ENCODE results near the gene NKTR.

NKTR gene

GRCh38 chr3:42612217-42612616 is 11.7 kb downstream of the NKTR start:
- Mint-ChIP-seq H3K4me1 (ENCODE audit: low read depth) (peaks cover 39% of the 10 kb centered on the region), H3K9me3 (no peaks in the 10 kb centered on the region), H3K4me3 (no peak overlapping the region), H3K36me3 (ENCODE audit: low read depth) (peaks cover 22% of the 10 kb centered on the region), H3K27me3 (ENCODE audit: low read depth) (no peaks in the 10 kb centered on the region), H3K27ac (no peak overlapping the region)

- Mint-ChIP-seq H3K27ac (no peak overlapping the region), H3K27me3 (ENCODE audit: low read depth) (no peaks in the 10 kb centered on the region), H3K36me3 (ENCODE audit: low read depth) (peaks cover 22% of the 10 kb centered on the region), H3K9me3 (no peaks in the 10 kb centered on the region), H3K4me1 (ENCODE audit: low read depth) (peaks cover 39% of the 10 kb centered on the region), H3K4me3 (no peak overlapping the region)
These were observed 12.4 kb downstream of the NKTR start for GRCh38 chr3:42612928-42613327.

- Mint-ChIP-seq H3K27me3 (ENCODE audit: low read depth) (no peaks in the 10 kb centered on the region), H3K36me3 (ENCODE audit: low read depth) (peaks cover 22% of the 10 kb centered on the region), H3K4me1 (ENCODE audit: low read depth) (peaks cover 39% of the 10 kb centered on the region), H3K4me3 (no peak overlapping the region), H3K27ac (no peak overlapping the region), H3K9me3 (no peaks in the 10 kb centered on the region)
These were observed 13.0 kb downstream of the NKTR start for GRCh38 chr3:42613462-42613861.

GRCh38 chr3:42631620-42632019 is 31.1 kb downstream of the NKTR start:
- Mint-ChIP-seq H3K36me3 (ENCODE audit: low read depth) (peaks cover 45% of the 10 kb centered on the region), H3K27ac (no peak overlapping the region), H3K4me3 (no peak overlapping the region), H3K4me1 (ENCODE audit: low read depth) (peaks cover 18% of the 10 kb centered on the region), H3K27me3 (ENCODE audit: low read depth) (no peaks in the 10 kb centered on the region), H3K9me3 (no peaks in the 10 kb centered on the region)

GRCh38 chr3:42632146-42632545 is 31.7 kb downstream of the NKTR start:
- no peak overlapping the region for H3K27ac Mint-ChIP-seq
- H3K36me3 Mint-ChIP-seq (ENCODE audit: low read depth): peaks cover 44% of the 10 kb centered on the region
- no peaks in the 10 kb centered on the region for H3K27me3 Mint-ChIP-seq (ENCODE audit: low read depth)
- no peaks in the 10 kb centered on the region for H3K9me3 Mint-ChIP-seq
- peaks cover 18% of the 10 kb centered on the region for H3K4me1 Mint-ChIP-seq (ENCODE audit: low read depth)
- no peak overlapping the region for H3K4me3 Mint-ChIP-seq

GRCh38 chr3:42633544-42633943 is 33.1 kb downstream of the NKTR start:
- H3K4me3 Mint-ChIP-seq: no peak overlapping the region
- no peak overlapping the region for H3K27ac Mint-ChIP-seq
- no peaks in the 10 kb centered on the region for H3K9me3 Mint-ChIP-seq
- H3K27me3 Mint-ChIP-seq (ENCODE audit: low read depth): no peaks in the 10 kb centered on the region
- H3K4me1 Mint-ChIP-seq (ENCODE audit: low read depth): peaks cover 18% of the 10 kb centered on the region
- H3K36me3 Mint-ChIP-seq (ENCODE audit: low read depth): peaks cover 34% of the 10 kb centered on the region

GRCh38 chr3:42635111-42635510 is 34.6 kb downstream of the NKTR start:
- Mint-ChIP-seq H3K9me3 (no peaks in the 10 kb centered on the region), H3K36me3 (ENCODE audit: low read depth) (peaks cover 32% of the 10 kb centered on the region), H3K27ac (peak overlapping the region; percentile 16), H3K27me3 (ENCODE audit: low read depth) (no peaks in the 10 kb centered on the region), H3K4me1 (ENCODE audit: low read depth) (peaks cover 18% of the 10 kb centered on the region), H3K4me3 (no peak overlapping the region)

- peaks cover 25% of the 10 kb centered on the region for H3K36me3 Mint-ChIP-seq (ENCODE audit: low read depth)
These were observed 36.5 kb downstream of the NKTR start for GRCh38 chr3:42637001-42637400.

GRCh38 chr3:42638339-42638842 is 37.9 kb downstream of the NKTR start:
- H3K4me3 Mint-ChIP-seq: no peak overlapping the region
- H3K27ac Mint-ChIP-seq: no peak overlapping the region
- peaks cover 31% of the 10 kb centered on the region for H3K36me3 Mint-ChIP-seq (ENCODE audit: low read depth)
- no peaks in the 10 kb centered on the region for H3K9me3 Mint-ChIP-seq
- peaks cover 23% of the 10 kb centered on the region for H3K4me1 Mint-ChIP-seq (ENCODE audit: low read depth)
- H3K27me3 Mint-ChIP-seq (ENCODE audit: low read depth): no peaks in the 10 kb centered on the region

More at GRCh38 chr3:42637001-42637400, 36.5 kb downstream of the NKTR start:
- H3K9me3 Mint-ChIP-seq: no peaks in the 10 kb centered on the region
- H3K27ac Mint-ChIP-seq: no peak overlapping the region
- no peak overlapping the region for H3K4me3 Mint-ChIP-seq
- H3K4me1 Mint-ChIP-seq (ENCODE audit: low read depth): peaks cover 21% of the 10 kb centered on the region
- no peaks in the 10 kb centered on the region for H3K27me3 Mint-ChIP-seq (ENCODE audit: low read depth)

GRCh38 chr3:42639192-42639591 is 38.7 kb downstream of the NKTR start:
- peaks cover 28% of the 10 kb centered on the region for H3K36me3 Mint-ChIP-seq (ENCODE audit: low read depth)
- no peak overlapping the region for H3K27ac Mint-ChIP-seq
- no peaks in the 10 kb centered on the region for H3K27me3 Mint-ChIP-seq (ENCODE audit: low read depth)
- no peaks in the 10 kb centered on the region for H3K9me3 Mint-ChIP-seq
- H3K4me3 Mint-ChIP-seq: no peak overlapping the region
- H3K4me1 Mint-ChIP-seq (ENCODE audit: low read depth): peaks cover 18% of the 10 kb centered on the region

- Mint-ChIP-seq H3K9me3 (no peaks in the 10 kb centered on the region), H3K4me1 (ENCODE audit: low read depth) (peaks cover 19% of the 10 kb centered on the region), H3K27me3 (ENCODE audit: low read depth) (no peaks in the 10 kb centered on the region), H3K27ac (peak overlapping the region; percentile 66), H3K4me3 (no peak overlapping the region), H3K36me3 (ENCODE audit: low read depth) (peaks cover 32% of the 10 kb centered on the region)
These were observed 39.6 kb downstream of the NKTR start for GRCh38 chr3:42640129-42640528.

- peaks cover 32% of the 10 kb centered on the region for H3K36me3 Mint-ChIP-seq (ENCODE audit: low read depth)
- peaks cover 19% of the 10 kb centered on the region for H3K4me1 Mint-ChIP-seq (ENCODE audit: low read depth)
- peak overlapping the region; percentile 46 for H3K4me3 Mint-ChIP-seq
- H3K9me3 Mint-ChIP-seq: no peaks in the 10 kb centered on the region
- H3K27ac Mint-ChIP-seq: peak overlapping the region; percentile 71
- no peaks in the 10 kb centered on the region for H3K27me3 Mint-ChIP-seq (ENCODE audit: low read depth)
These were observed 40.4 kb downstream of the NKTR start for GRCh38 chr3:42640771-42641370.

GRCh38 chr3:42647821-42648459 is 47.5 kb downstream of the NKTR start:
- Mint-ChIP-seq H3K27ac (no peak overlapping the region), H3K4me3 (no peak overlapping the region)

GRCh38 chr3:42649006-42649405 is 48.5 kb downstream of the NKTR start:
- Mint-ChIP-seq H3K4me3 (no peak overlapping the region), H3K27ac (no peak overlapping the region), H3K36me3 (ENCODE audit: low read depth) (peaks cover 21% of the 10 kb centered on the region), H3K9me3 (no peaks in the 10 kb centered on the region), H3K27me3 (ENCODE audit: low read depth) (no peaks in the 10 kb centered on the region), H3K4me1 (ENCODE audit: low read depth) (peaks cover 24% of the 10 kb centered on the region)

More at GRCh38 chr3:42647821-42648459, 47.5 kb downstream of the NKTR start:
- Mint-ChIP-seq H3K27me3 (ENCODE audit: low read depth) (no peaks in the 10 kb centered on the region), H3K36me3 (ENCODE audit: low read depth) (peaks cover 26% of the 10 kb centered on the region), H3K4me1 (ENCODE audit: low read depth) (peaks cover 21% of the 10 kb centered on the region), H3K9me3 (no peaks in the 10 kb centered on the region)

- Mint-ChIP-seq H3K27ac (no peak overlapping the region), H3K4me3 (no peak overlapping the region), H3K27me3 (ENCODE audit: low read depth) (no peaks in the 10 kb centered on the region), H3K36me3 (ENCODE audit: low read depth) (peaks cover 17% of the 10 kb centered on the region), H3K4me1 (ENCODE audit: low read depth) (peaks cover 20% of the 10 kb centered on the region), H3K9me3 (no peaks in the 10 kb centered on the region)
These were observed 49.3 kb downstream of the NKTR start for GRCh38 chr3:42649783-42650182.

All from T-helper 1 cell treated with Interleukin-12 subunit alpha and Interleukin-12 subunit beta and Interleukin-4 antibody, amounts not matched to agents 30 μg/mL and 1 μg/mL, for 36 hours (primary cell).